NK-92 treated with Interleukin-12 subunit alpha and Interleukin-12 subunit beta, amount 100 ng/mL, for 24 hours (cell line): ENCODE data around the gene RAB11FIP4.
"Not testable (repeated sequence)": the region's sequence is repeated elsewhere in the genome, so short reads cannot be mapped to it uniquely, and the experiment has no call there.

Experiments
- DNase-seq: peaks from one replicate; lab custom pipeline; 2025; lab: John Stamatoyannopoulos, UW

The RAB11FIP4 gene

GRCh38 chr17:31391496-31391949 is at the start of gene RAB11FIP4:
RAB11FIP4 (plus strand) TSS chr17:31391675; CDS start chr17:31391853, 178 bp downstream.
- no peak for DNase-seq

GRCh38 chr17:31345191-31345747 is 46.2 kb upstream of the RAB11FIP4 start:
- DNase-seq, result not testable (repeated sequence)

GRCh38 chr17:31349454-31349853 is 42.0 kb upstream of the RAB11FIP4 start:
- no peak for DNase-seq

GRCh38 chr17:31355935-31356334 is 35.5 kb upstream of the RAB11FIP4 start:
- DNase-seq, result no peak

- no peak for DNase-seq
Measured at GRCh38 chr17:31357091-31357490, 34.4 kb upstream of the RAB11FIP4 start.

GRCh38 chr17:31357839-31358394 is 33.6 kb upstream of the RAB11FIP4 start:
- no peak for DNase-seq

- no peak for DNase-seq
Measured at GRCh38 chr17:31364012-31364411, 27.5 kb upstream of the RAB11FIP4 start.

GRCh38 chr17:31366088-31366487 is 25.4 kb upstream of the RAB11FIP4 start:
- DNase-seq, result no peak

- no peak for DNase-seq
Measured at GRCh38 chr17:31369266-31369665, 22.2 kb upstream of the RAB11FIP4 start.

GRCh38 chr17:31371511-31372097 is 19.9 kb upstream of the RAB11FIP4 start:
- no peak for DNase-seq

- DNase-seq, result no peak
Measured at GRCh38 chr17:31373150-31374093, 18.1 kb upstream of the RAB11FIP4 start.

GRCh38 chr17:31374094-31374447 is 17.4 kb upstream of the RAB11FIP4 start:
- DNase-seq, result no peak

GRCh38 chr17:31374503-31374902 is 17.0 kb upstream of the RAB11FIP4 start:
- no peak for DNase-seq

GRCh38 chr17:31378638-31379037 is 12.8 kb upstream of the RAB11FIP4 start:
- no peak for DNase-seq

- no peak for DNase-seq
Measured at GRCh38 chr17:31379597-31380205, 11.8 kb upstream of the RAB11FIP4 start.

GRCh38 chr17:31381165-31381668 is 10.3 kb upstream of the RAB11FIP4 start:
- DNase-seq, result no peak

GRCh38 chr17:31382668-31383275 is 8.7 kb upstream of the RAB11FIP4 start:
- not testable (repeated sequence) for DNase-seq

- DNase-seq, result not testable (repeated sequence)
Measured at GRCh38 chr17:31383488-31383887, 8.0 kb upstream of the RAB11FIP4 start.

GRCh38 chr17:31385428-31386285 is 5.8 kb upstream of the RAB11FIP4 start:
- no peak for DNase-seq

GRCh38 chr17:31386542-31387075 is 4.9 kb upstream of the RAB11FIP4 start:
- DNase-seq, result no peak
